ENCODE measurements around the gene CDCA7.
A peak's percentile ranks its signal among the peaks of the same experiment; 100 is the strongest.
"Not testable (repeated sequence)": the region's sequence is repeated elsewhere in the genome, so short reads cannot be mapped to it uniquely, and the experiment has no call there.

CDCA7 gene

GRCh38 chr2:173354582-173355131 lies at the start of gene CDCA7:
TSS of gene CDCA7 (plus strand) at chr2:173354872. CDS start at chr2:173354964, 92 bp downstream.
- DNase-seq (ENCODE audit: low read depth, low spot score) = no peak
- H3K27ac ChIP-seq = peak within 1 kb of the TSS; percentile 54

- DNase-seq (ENCODE audit: low read depth, low spot score) = no peak
- no peak overlapping the region for H3K27ac ChIP-seq
Observed at GRCh38 chr2:173305303-173305702, 49.4 kb upstream of the CDCA7 start.

GRCh38 chr2:173307293-173307692 lies 47.4 kb upstream of the CDCA7 start:
- no peak for DNase-seq (ENCODE audit: low read depth, low spot score)
- no peak overlapping the region for H3K27ac ChIP-seq

GRCh38 chr2:173309370-173309769 lies 45.3 kb upstream of the CDCA7 start:
- DNase-seq (ENCODE audit: low read depth, low spot score); H3K27ac ChIP-seq: not testable (repeated sequence)

GRCh38 chr2:173311844-173312606 lies 42.6 kb upstream of the CDCA7 start:
- no peak overlapping the region for H3K27ac ChIP-seq
- no peak for DNase-seq (ENCODE audit: low read depth, low spot score)

GRCh38 chr2:173323371-173323770 lies 31.3 kb upstream of the CDCA7 start:
- DNase-seq (ENCODE audit: low read depth, low spot score) = no peak
- H3K27ac ChIP-seq = no peak overlapping the region

GRCh38 chr2:173326806-173327205 lies 27.9 kb upstream of the CDCA7 start:
- H3K27ac ChIP-seq = no peak overlapping the region
- no peak for DNase-seq (ENCODE audit: low read depth, low spot score)

- DNase-seq (ENCODE audit: low read depth, low spot score) = no peak
- H3K27ac ChIP-seq = no peak overlapping the region
Observed at GRCh38 chr2:173327421-173327820, 27.3 kb upstream of the CDCA7 start.

- not testable (repeated sequence) for DNase-seq (ENCODE audit: low read depth, low spot score); H3K27ac ChIP-seq
Observed at GRCh38 chr2:173333003-173333402, 21.7 kb upstream of the CDCA7 start.

GRCh38 chr2:173339807-173340206 lies 14.9 kb upstream of the CDCA7 start:
- no peak overlapping the region for H3K27ac ChIP-seq
- no peak for DNase-seq (ENCODE audit: low read depth, low spot score)

GRCh38 chr2:173343921-173344320 lies 10.8 kb upstream of the CDCA7 start:
- H3K27ac ChIP-seq = no peak overlapping the region

GRCh38 chr2:173346035-173346434 lies 8.6 kb upstream of the CDCA7 start:
- DNase-seq (ENCODE audit: low read depth, low spot score) = no peak

More at GRCh38 chr2:173343921-173344320, 10.8 kb upstream of the CDCA7 start:
- DNase-seq (ENCODE audit: low read depth, low spot score) = no peak

GRCh38 chr2:173347305-173348168 lies 7.1 kb upstream of the CDCA7 start:
- H3K27ac ChIP-seq = no peak overlapping the region
- no peak for DNase-seq (ENCODE audit: low read depth, low spot score)

More at GRCh38 chr2:173346035-173346434, 8.6 kb upstream of the CDCA7 start:
- H3K27ac ChIP-seq = no peak overlapping the region

- no peak for DNase-seq (ENCODE audit: low read depth, low spot score)
- no peak overlapping the region for H3K27ac ChIP-seq
Observed at GRCh38 chr2:173349287-173349686, 5.4 kb upstream of the CDCA7 start.

- no peak overlapping the region for H3K27ac ChIP-seq
- no peak for DNase-seq (ENCODE audit: low read depth, low spot score)
Observed at GRCh38 chr2:173350383-173350782, 4.3 kb upstream of the CDCA7 start.

- no peak for DNase-seq (ENCODE audit: low read depth, low spot score)
- no peak overlapping the region for H3K27ac ChIP-seq
Observed at GRCh38 chr2:173351879-173352278, 2.8 kb upstream of the CDCA7 start.

GRCh38 chr2:173353556-173353955 lies 1.1 kb upstream of the CDCA7 start:
- no peak overlapping the region for H3K27ac ChIP-seq
- DNase-seq (ENCODE audit: low read depth, low spot score) = no peak

- DNase-seq (ENCODE audit: low read depth, low spot score) = no peak
- no peak overlapping the region for H3K27ac ChIP-seq
Observed at GRCh38 chr2:173354073-173354581, 545 bp upstream of the CDCA7 start.

GRCh38 chr2:173355132-173355865 lies 627 bp downstream of the CDCA7 start:
- peak overlapping the region; percentile 54 for H3K27ac ChIP-seq

More at GRCh38 chr2:173355132-173355865, 627 bp downstream of the CDCA7 start:
- no peak for DNase-seq (ENCODE audit: low read depth, low spot score)

Data from epithelial cell of prostate (primary cell).